MCF 10A (cell line): ENCODE data around the gene STAU1. TPM values are rescaled to one million over a fixed set of nuclear protein-coding genes. Genes with fewer than 3 reads are reported as not detected.
A peak's percentile ranks its signal among the peaks of the same experiment; 100 is the strongest.

Source experiments
- BruUV-seq: library from RNA; stranded (reverse); fragments of 400-500 nt; replicated peaks from 2 replicates; lab custom pipeline; 2021; lab: Mats Ljungman, UMichigan
- CTCF ChIA-PET: fragments of 300-600 bp; sonication (Branson Sonifier 250); formaldehyde crosslinking; extraction: SDS; loops from one replicate; lab custom pipeline; 2021; ENCODE audit warnings: antibody characterized with exemption, inconsistent platforms; lab: Yijun Ruan, JAX
- POLR2A ChIA-PET: fragments of 300-600, 350-650 bp; sonication (Branson Sonifier 250); formaldehyde crosslinking; extraction: SDS; loops from one replicate; lab custom pipeline; 2020; ENCODE audit warnings: antibody characterized with exemption, inconsistent platforms; lab: Yijun Ruan, JAX
- DNase-seq: peaks from one replicate; pipeline ENCODE4 v3.0.0-alpha.2; 2018; ENCODE audit not compliant: unreplicated experiment
- H3K27ac Mint-ChIP-seq: one replicate; pipeline ENCODE4 v1.8.0; 2022; ENCODE audit warnings: mild to moderate bottlenecking, low read depth, mixed read lengths; ENCODE audit not compliant: unreplicated experiment
- H3K27me3 Mint-ChIP-seq: one replicate; pipeline ENCODE4 v1.8.0; 2022; ENCODE audit warnings: mixed read lengths; ENCODE audit not compliant: insufficient read depth, unreplicated experiment
- H3K36me3 Mint-ChIP-seq: one replicate; pipeline ENCODE4 v1.8.0; 2022; ENCODE audit warnings: mild to moderate bottlenecking, moderate library complexity, mixed read lengths; ENCODE audit not compliant: insufficient read depth, unreplicated experiment
- H3K4me1 Mint-ChIP-seq: one replicate; pipeline ENCODE4 v1.8.0; 2022; ENCODE audit warnings: mixed read lengths; ENCODE audit not compliant: insufficient read depth, unreplicated experiment
- H3K4me3 Mint-ChIP-seq: one replicate; pipeline ENCODE4 v1.8.0; 2022; ENCODE audit warnings: mild to moderate bottlenecking, moderate library complexity, mixed read lengths; ENCODE audit not compliant: unreplicated experiment
- H3K9me3 Mint-ChIP-seq: one replicate; pipeline ENCODE4 v1.8.0; 2022; ENCODE audit warnings: mixed read lengths; ENCODE audit not compliant: unreplicated experiment
- CTCF ChIP-seq: fragments of 200-600 bp; IDR thresholded peaks from one replicate; pipeline ENCODE4 v1.8.0; 2022; ENCODE audit warnings: antibody characterized with exemption, mild to moderate bottlenecking; ENCODE audit not compliant: unreplicated experiment
- intact Hi-C: fragments of 100-400 bp; cut with micrococcal nuclease; formaldehyde crosslinking; loops from 2 replicates; pipeline ENCODE4 v1.14.1; 2022
- total RNA-seq: library from RNA; stranded (reverse); gene quantifications from 2 replicates; pipeline ENCODE4 v1.2.3, GENCODE V29; 2022

The STAU1 gene
- total RNA-seq, 1 experiment from 2014 or later, result 110 TPM

GRCh38 chr20:49230021-49230420, 41.9 kb upstream of the STAU1 start:
- Mint-ChIP-seq H3K27ac (peak overlapping the region; percentile 19), H3K27me3 (no peaks in the 10 kb centered on the region), H3K4me1 (no peaks in the 10 kb centered on the region), H3K9me3 (no peaks in the 10 kb centered on the region), H3K4me3 (no peak overlapping the region), H3K36me3 (peaks cover 94% of the 10 kb centered on the region)
- no peak for TF ChIP-seq CTCF
- CTCF ChIA-PET, result interaction anchor here (2.5 kb wide), 1 partner anchor 16 kb away, joined by 7 read pairs; no protein-coding TSS in a partner anchor
- POLR2A ChIA-PET, result interaction anchor here (0.6 kb wide), 1 partner anchor 13 kb away, joined by 3 read pairs; no protein-coding TSS in a partner anchor
- intact Hi-C loops, result no loop called here
- DNase-seq, result no peak
- BruUV-seq, result no TSS peak

GRCh38 chr20:49229381-49229780, 41.2 kb upstream of the STAU1 start:
- Mint-ChIP-seq H3K4me3 (no peak overlapping the region), H3K9me3 (no peaks in the 10 kb centered on the region), H3K36me3 (peaks cover 95% of the 10 kb centered on the region), H3K27ac (no peak overlapping the region), H3K4me1 (no peaks in the 10 kb centered on the region), H3K27me3 (no peaks in the 10 kb centered on the region)
- no peak for DNase-seq
- TF ChIP-seq CTCF, result no peak
- intact Hi-C loops, result no loop called here
- POLR2A ChIA-PET, result interaction anchor here (0.6 kb wide), 1 partner anchor 13 kb away, joined by 3 read pairs; no protein-coding TSS in a partner anchor
- no TSS peak for BruUV-seq
- CTCF ChIA-PET, result interaction anchor here (2.5 kb wide), 1 partner anchor 17 kb away, joined by 7 read pairs; no protein-coding TSS in a partner anchor

GRCh38 chr20:49228676-49229075, 40.5 kb upstream of the STAU1 start:
- Mint-ChIP-seq H3K36me3 (peaks cover 97% of the 10 kb centered on the region), H3K27ac (no peak overlapping the region), H3K4me1 (no peaks in the 10 kb centered on the region), H3K4me3 (no peak overlapping the region), H3K27me3 (no peaks in the 10 kb centered on the region), H3K9me3 (no peaks in the 10 kb centered on the region)
- no peak for DNase-seq
- intact Hi-C loops, result no loop called here
- CTCF ChIA-PET, result interaction anchor here (1.0 kb wide), 2 partner anchors 12 to 17 kb away, joined by 3 to 4 read pairs; no protein-coding TSS in a partner anchor
- BruUV-seq, result no TSS peak
- no peak for TF ChIP-seq CTCF
- POLR2A ChIA-PET, result interaction anchor here (1.0 kb wide), 1 partner anchor 49 kb away, joined by 4 read pairs; no protein-coding TSS in a partner anchor

GRCh38 chr20:49225896-49226295, 37.8 kb upstream of the STAU1 start:
- H3K27me3 Mint-ChIP-seq, result no peaks in the 10 kb centered on the region
- no peaks in the 10 kb centered on the region for H3K9me3 Mint-ChIP-seq
- H3K27ac Mint-ChIP-seq, result peak overlapping the region; percentile 33
- no peak for DNase-seq
- CTCF ChIA-PET, result no interaction called here
- TF ChIP-seq CTCF, result no peak
- no peak overlapping the region for H3K4me3 Mint-ChIP-seq
- POLR2A ChIA-PET, result no interaction called here
- no peaks in the 10 kb centered on the region for H3K4me1 Mint-ChIP-seq
- BruUV-seq, result no TSS peak
- H3K36me3 Mint-ChIP-seq, result peaks cover 96% of the 10 kb centered on the region
- intact Hi-C loops, result no loop called here
